ENCODE data around the gene GJB6.

GJB6 gene

GRCh38 chr13:20185366-20186056 lies 46.6 kb downstream of the GJB6 start:
- DNase-seq: peak; percentile 84 to 92

- peak; percentile 78 to 92 for DNase-seq
These were observed 49.8 kb downstream of the GJB6 start for GRCh38 chr13:20182231-20182846.

- DNase-seq: no peak
These were observed 50.9 kb downstream of the GJB6 start for GRCh38 chr13:20181188-20181587.

GRCh38 chr13:20178156-20178555 lies 54.0 kb downstream of the GJB6 start:
- DNase-seq: no peak

GRCh38 chr13:20177049-20177831 lies 54.9 kb downstream of the GJB6 start:
- no peak for DNase-seq

GRCh38 chr13:20175907-20176652 lies 56.0 kb downstream of the GJB6 start:
- no peak for DNase-seq

GRCh38 chr13:20175406-20175794 lies 56.7 kb downstream of the GJB6 start:
- DNase-seq: no peak

GRCh38 chr13:20174656-20175405 lies 57.3 kb downstream of the GJB6 start:
- DNase-seq: no peak

- no peak for DNase-seq
These were observed 58.9 kb downstream of the GJB6 start for GRCh38 chr13:20173116-20173746.

Measured in NCI-H524 (cell line).